OCI-LY3 (cell line): ENCODE results near the gene PPP1R3D.

ENCODE experiments used
- H2AFZ ChIP-seq: fragments of 200-600, 300-600 bp; shearing (Covaris generic); 2 replicates; pipeline ENCODE4 v1.6.0; 2014; ENCODE audit warnings: antibody characterized with exemption, low read depth, low read length
- H3K27ac ChIP-seq: fragments of 200-600, 300-600 bp; sonication (generic); 2 replicates; pipeline ENCODE4 v1.5.1; 2014; ENCODE audit warnings: mild to moderate bottlenecking, low read length, moderate library complexity, mixed read lengths
- H3K27me3 ChIP-seq: fragments of 200-600, 300-600 bp; sonication (generic); 2 replicates; pipeline ENCODE4 v1.6.1; 2014; ENCODE audit warnings: low read depth, low read length, mixed read lengths
- H3K36me3 ChIP-seq: fragments of 200-600, 300-600 bp; sonication (generic); replicated peaks from 2 replicates; pipeline ENCODE3; 2014; ENCODE audit warnings: low read depth, low read length, mixed read lengths
- H3K4me1 ChIP-seq: fragments of 300-600, 200-600 bp; sonication (generic); 2 replicates; pipeline ENCODE4 v1.6.1; 2014; ENCODE audit warnings: low read length, mixed read lengths
- H3K4me2 ChIP-seq: fragments of 200-600, 300-600 bp; sonication (generic); 2 replicates; pipeline ENCODE4 v1.6.1; 2014; ENCODE audit warnings: low read length, mixed read lengths
- H3K4me3 ChIP-seq: fragments of 300-600, 200-600 bp; sonication (generic); 2 replicates; pipeline ENCODE4 v1.5.1; 2014; ENCODE audit warnings: antibody characterized with exemption, mild to moderate bottlenecking, low read length, moderate library complexity
- H3K79me2 ChIP-seq: fragments of 300-600, 200-600 bp; shearing (Covaris generic); 2 replicates; pipeline ENCODE4 v1.6.1; 2014; ENCODE audit warnings: mild to moderate bottlenecking, low read length, mixed read lengths
- H3K9ac ChIP-seq: fragments of 300-600, 200-600 bp; shearing (Covaris generic); 2 replicates; pipeline ENCODE4 v1.6.0; 2014; ENCODE audit warnings: mild to moderate bottlenecking, low read length, moderate library complexity
- H3K9me3 ChIP-seq: fragments of 200-600, 300-600 bp; shearing (Covaris generic); 2 replicates; pipeline ENCODE4 v1.6.1; 2014; ENCODE audit warnings: low read length, mixed read lengths; ENCODE audit not compliant: insufficient read depth
- H4K20me1 ChIP-seq: fragments of 200-600, 300-600 bp; sonication (generic); 2 replicates; pipeline ENCODE4 v1.6.1; 2016; ENCODE audit warnings: low read length, mixed read lengths; ENCODE audit not compliant: insufficient read depth
- CTCF ChIP-seq: fragments of 200-600, 300-600 bp; sonication (generic); IDR thresholded peaks from 2 replicates; pipeline ENCODE4 v1.5.1; 2014; ENCODE audit warnings: antibody characterized with exemption, low read length, low read depth
- EZH2phosphoT487 ChIP-seq: fragments of 200-600 bp; shearing (Covaris generic); IDR thresholded peaks from 2 replicates; pipeline ENCODE4 v1.6.1; 2018; ENCODE audit warnings: antibody characterized with exemption, mixed run types, low read depth

Gene PPP1R3D

GRCh38 chr20:59920944-59921343 lies 19.2 kb downstream of the PPP1R3D start:
- Histone ChIP-seq H3K27ac (no peak overlapping the region), H3K36me3 (no peaks in the 10 kb centered on the region), H3K9me3 (no peaks in the 10 kb centered on the region), H4K20me1 (no peaks in the 10 kb centered on the region), H3K79me2 (no peaks in the 10 kb centered on the region), H3K4me1 (no peaks in the 10 kb centered on the region), H3K27me3 (peaks cover 25% of the 10 kb centered on the region), H3K4me2 (no peak overlapping the region), H3K9ac (no peak overlapping the region), H3K4me3 (no peak overlapping the region), H2AFZ (no peak overlapping the region)
- TF ChIP-seq CTCF, result no peak
- no peak for TF ChIP-seq EZH2phosphoT487

- peaks cover 5% of the 10 kb centered on the region for H3K4me1 ChIP-seq
- no peak overlapping the region for H3K27ac ChIP-seq
- no peaks in the 10 kb centered on the region for H3K79me2 ChIP-seq
- H3K36me3 ChIP-seq, result no peaks in the 10 kb centered on the region
- H3K27me3 ChIP-seq, result peaks cover 8% of the 10 kb centered on the region; the same call in 1 of the 2 replicates
- H3K9me3 ChIP-seq, result no peaks in the 10 kb centered on the region
- no peak for TF ChIP-seq EZH2phosphoT487
- TF ChIP-seq CTCF, result no peak
- H3K4me3 ChIP-seq, result no peak overlapping the region
- peak overlapping the region; percentile 69 for H2AFZ ChIP-seq
- H3K4me2 ChIP-seq, result peak overlapping the region; percentile 37
- no peaks in the 10 kb centered on the region for H4K20me1 ChIP-seq
- no peak overlapping the region for H3K9ac ChIP-seq
These were observed 27.5 kb downstream of the PPP1R3D start for GRCh38 chr20:59912609-59913008.

GRCh38 chr20:59911041-59911440 lies 29.1 kb downstream of the PPP1R3D start:
- no peaks in the 10 kb centered on the region for H4K20me1 ChIP-seq
- peaks cover 12% of the 10 kb centered on the region for H3K27me3 ChIP-seq
- H3K4me3 ChIP-seq, result no peak overlapping the region
- H3K4me1 ChIP-seq, result peaks cover 5% of the 10 kb centered on the region
- H3K9me3 ChIP-seq, result no peaks in the 10 kb centered on the region
- TF ChIP-seq EZH2phosphoT487, result no peak
- no peak for TF ChIP-seq CTCF
- H3K36me3 ChIP-seq, result no peaks in the 10 kb centered on the region
- no peak overlapping the region for H2AFZ ChIP-seq
- no peak overlapping the region for H3K27ac ChIP-seq
- no peak overlapping the region for H3K9ac ChIP-seq
- no peak overlapping the region for H3K4me2 ChIP-seq
- H3K79me2 ChIP-seq, result no peaks in the 10 kb centered on the region

GRCh38 chr20:59908855-59909254 lies 31.2 kb downstream of the PPP1R3D start:
- TF ChIP-seq CTCF (no peak), EZH2phosphoT487 (no peak)
- H3K79me2 ChIP-seq, result no peaks in the 10 kb centered on the region
- H4K20me1 ChIP-seq, result no peaks in the 10 kb centered on the region
- no peak overlapping the region for H3K27ac ChIP-seq
- no peaks in the 10 kb centered on the region for H3K9me3 ChIP-seq
- H3K4me3 ChIP-seq, result no peak overlapping the region
- H3K9ac ChIP-seq, result no peak overlapping the region
- H3K27me3 ChIP-seq, result peaks cover 25% of the 10 kb centered on the region
- H3K36me3 ChIP-seq, result no peaks in the 10 kb centered on the region
- H2AFZ ChIP-seq, result no peak overlapping the region
- peaks cover 5% of the 10 kb centered on the region for H3K4me1 ChIP-seq
- no peak overlapping the region for H3K4me2 ChIP-seq
